Gastrocnemius medialis (tissue), 4 donors: ENCODE measurements around the gene PFKFB1. TPM values are rescaled to one million over a fixed set of nuclear protein-coding genes. Genes with fewer than 3 reads are reported as not detected.

Source experiments
- ATAC-seq, 2 donors: fragments of 150-250 bp; one replicate each; pipeline ENCODE4 v1.9.1; 2016
- DNase-seq, 2 donors: peaks; one replicate each; pipeline ENCODE4 v3.0.0-alpha.2; 2019
- H3K27ac ChIP-seq, 4 donors: fragments of 200-600 bp; sonication (generic); 1 replicate in 1 of 4; 2 replicates in 3 of 4; pipeline ENCODE4 v1.5.1; 2016 to 2018; ENCODE audit warnings: mild to moderate bottlenecking in 2 of 4, moderate library complexity in 1 of 4
- H3K27me3 ChIP-seq, 3 donors: fragments of 200-600 bp; sonication (generic) in 2 of 3; 1 replicate in 1 of 3; 2 replicates in 2 of 3; pipeline versions ENCODE4 v1.5.1 to v1.6.0; 2016 to 2019; ENCODE audit warnings: mild to moderate bottlenecking in 1 of 3, moderate library complexity in 1 of 3
- H3K36me3 ChIP-seq, 2 donors: fragments of 200-600 bp; sonication (generic) in 1 of 2; one replicate each; pipeline ENCODE4 v1.5.1; 2017 to 2018
- H3K4me1 ChIP-seq, 2 donors: fragments of 200-600 bp; sonication (generic) in 1 of 2; one replicate each; pipeline ENCODE4 v1.5.1; 2016 to 2017; ENCODE audit warnings: mild to moderate bottlenecking in 2 of 2
- H3K4me3 ChIP-seq, 4 donors: fragments of 200-600 bp; sonication (generic) in 3 of 4; 1 replicate in 1 of 4; 2 replicates in 3 of 4; pipeline ENCODE4 v1.5.1; 2016 to 2019; ENCODE audit warnings: mild to moderate bottlenecking in 2 of 4
- H3K9me3 ChIP-seq, 3 donors: fragments of 200-600 bp; sonication (generic) in 2 of 3; 1 replicate in 1 of 3; 2 replicates in 2 of 3; pipeline ENCODE4 v1.5.1; 2016 to 2019
- CTCF ChIP-seq, 5 experiments: fragments of 450-650 bp in 3 of 5; fragments of 200-600 bp in 2 of 5; sonication (generic) in 2 of 5; IDR thresholded peaks in 4 of 5; conservative IDR thresholded peaks in 1 of 5; 1 replicate in 4 of 5; 2 replicates in 1 of 5; pipeline ENCODE4 v1.5.1; 2016 to 2019; ENCODE audit warnings: antibody characterized with exemption in 5 of 5, mild to moderate bottlenecking in 3 of 5, moderate library complexity in 3 of 5
- POLR2A ChIP-seq, 2 donors: fragments of 450-650 bp; IDR thresholded peaks; one replicate each; pipeline ENCODE4 v1.6.1; 2017; ENCODE audit warnings: antibody characterized with exemption in 2 of 2, mild to moderate bottlenecking in 2 of 2, moderate library complexity in 2 of 2
- in situ Hi-C, 4 donors: fragments of 200-750 bp; cut with MboI; loops; one replicate each; pipeline versions ENCODE4 v1.15.0 to v1.8.0; 2017; ENCODE audit warnings: low sequenced_read_pairs in 4 of 4
- intact Hi-C: fragments of 100-400 bp; cut with DNase I; formaldehyde crosslinking; loops from one replicate; pipeline ENCODE4 v1.15.1; 2023; ENCODE audit warnings: low total_unique reads
- total RNA-seq, 4 donors: library from RNA; depleted of rRNA; stranded (reverse); fragments of >200 nt; gene quantifications; one replicate each; pipeline versions ENCODE4 v1.1.0 to v1.2.3, GENCODE V29; 2016

The PFKFB1 gene
- total RNA-seq, 4 donors from 2014 or later = 4.3 to 40.1 (median 13.9) TPM

GRCh38 chrX:54891573-54891972 lies 102.4 kb downstream of the PFKFB1 start:
- peak in 1 of 2 donors; percentile 77 for ATAC-seq
- in situ Hi-C loops = loop anchor here in 2 of 4 donors (10.0 to 25.0 kb wide), 2 partner anchors 163 to 171 kb away; no protein-coding TSS in a partner anchor

GRCh38 chrX:54885740-54886139 lies 108.2 kb downstream of the PFKFB1 start:
- no peaks in the 10 kb centered on the region for H3K9me3 ChIP-seq
- no peaks in the 10 kb centered on the region for H3K4me1 ChIP-seq
- no peaks in the 10 kb centered on the region for H3K27me3 ChIP-seq
- in situ Hi-C loops = loop anchor here in 1 of 4 donors (25.0 kb wide), 1 partner anchor 177 kb away; no protein-coding TSS in a partner anchor
- no peak overlapping the region for H3K27ac ChIP-seq
- intact Hi-C loops = no loop called here
- ATAC-seq (no peak), DNase-seq (no peak)
- H3K36me3 ChIP-seq = no peaks in the 10 kb centered on the region
- TF ChIP-seq CTCF (IDR thresholded peaks at IDR 0.05 in 4 of 5, conservative IDR thresholded peaks at IDR 0.05 in 1 of 5) (no peak), POLR2A (IDR thresholded peaks at IDR 0.05) (no peak)
- H3K4me3 ChIP-seq = no peak overlapping the region

More at GRCh38 chrX:54891573-54891972, 102.4 kb downstream of the PFKFB1 start:
- Histone ChIP-seq H3K4me1 (no peaks in the 10 kb centered on the region), H3K27ac (no peak overlapping the region), H3K4me3 (no peak overlapping the region), H3K9me3 (no peaks in the 10 kb centered on the region), H3K27me3 (no peaks in the 10 kb centered on the region), H3K36me3 (no peaks in the 10 kb centered on the region)
- intact Hi-C loops = loop anchor here (1.0 kb wide), 1 partner anchor 166 kb away; no protein-coding TSS in a partner anchor
- TF ChIP-seq POLR2A (IDR thresholded peaks at IDR 0.05) = no peak
- TF ChIP-seq CTCF (IDR thresholded peaks at IDR 0.05 in 4 of 5, conservative IDR thresholded peaks at IDR 0.05 in 1 of 5) = peak in 4 of 5 experiments; percentile 18 to 54 (median 41)
- DNase-seq = peak in 1 of 2 donors; percentile 12

Other genes with a start within 250 kb of the PFKFB1 start
- not detected for gene ITIH6, start 195.9 kb downstream of the PFKFB1 start, total RNA-seq
- 10 to 100 TPM; 36.6 to 78.3 (median 55.6) TPM for gene MAGED2, start 186.4 kb downstream of the PFKFB1 start, total RNA-seq
- 1 to 10 TPM in 1 of 4 donors, under 1 TPM in 3; 0.12 to 1.2 (median 0.53) TPM for gene TRO, start 73.4 kb downstream of the PFKFB1 start, total RNA-seq
- 10 to 100 TPM in 1 of 4 donors, 1 to 10 TPM in 3; 8.3 to 17.2 (median 8.8) TPM for gene APEX2, start 6.2 kb upstream of the PFKFB1 start, total RNA-seq
- gene ALAS2, start 36.8 kb upstream of the PFKFB1 start, total RNA-seq = 1 to 10 TPM in 1 of 4 donors, under 1 TPM in 1, not detected in 2; 0.58 to 2.2 TPM
- gene PAGE2B, start 80.8 kb upstream of the PFKFB1 start, total RNA-seq = not detected
- not detected for gene PAGE2, start 94.8 kb upstream of the PFKFB1 start, total RNA-seq
- not detected for gene PAGE5, start 226.2 kb upstream of the PFKFB1 start, total RNA-seq